ENCODE data around the gene DAPP1. TPM values are rescaled to one million over a fixed set of nuclear protein-coding genes. Genes with fewer than 3 reads are reported as not detected.

The DAPP1 gene
- total RNA-seq, 4 donors from 2014 or later = 0.73 to 6.3 (median 1.8) TPM

DNA sequence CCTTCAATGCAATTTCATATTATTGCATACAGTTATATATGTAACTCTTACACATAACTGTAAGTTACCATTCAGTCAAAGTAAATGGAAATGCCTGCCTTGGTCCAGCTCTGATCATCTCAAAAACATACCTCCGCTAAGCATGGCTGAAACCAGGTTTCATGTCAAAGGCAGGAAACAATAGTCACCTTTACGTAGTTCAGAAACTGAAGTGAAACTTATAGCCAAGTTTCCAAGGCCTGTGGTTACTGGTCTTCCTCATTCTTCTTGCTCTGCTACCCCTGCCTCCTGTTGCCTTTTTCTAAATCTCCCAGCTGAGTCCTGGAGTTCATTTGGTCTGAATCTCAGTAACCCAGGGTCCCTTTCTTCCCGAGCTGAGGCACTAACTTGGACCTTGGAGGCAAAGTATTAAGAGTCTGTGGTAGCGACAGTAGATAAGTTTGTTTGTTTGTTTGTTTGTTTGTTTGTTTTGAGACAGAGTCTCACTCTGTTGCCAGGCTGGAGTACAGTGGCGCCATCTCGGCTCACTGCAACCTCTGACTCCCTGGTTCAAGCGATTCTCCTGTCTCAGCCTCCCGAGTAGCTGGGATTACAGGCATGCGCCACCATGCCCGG is 30.8 kb downstream of the DAPP1 start:
- Histone ChIP-seq H3K27me3 (no peaks in the 10 kb centered on the region), H3K9me3 (no peaks in the 10 kb centered on the region), H3K4me3 (no peak overlapping the region), H3K36me3 (no peaks in the 10 kb centered on the region), H3K4me1 (peaks cover 0 to 10% (median 3%) of the 10 kb centered on the region in 3 donors), H3K27ac (no peak overlapping the region)
- ATAC-seq = no peak
- TF ChIP-seq POLR2A (IDR thresholded peaks at IDR 0.05) (no peak), POLR2AphosphoS5 (IDR thresholded peaks at IDR 0.05) (no peak), EP300 (IDR thresholded peaks at IDR 0.05) (no peak)
- TF ChIP-seq, protein P1, sequence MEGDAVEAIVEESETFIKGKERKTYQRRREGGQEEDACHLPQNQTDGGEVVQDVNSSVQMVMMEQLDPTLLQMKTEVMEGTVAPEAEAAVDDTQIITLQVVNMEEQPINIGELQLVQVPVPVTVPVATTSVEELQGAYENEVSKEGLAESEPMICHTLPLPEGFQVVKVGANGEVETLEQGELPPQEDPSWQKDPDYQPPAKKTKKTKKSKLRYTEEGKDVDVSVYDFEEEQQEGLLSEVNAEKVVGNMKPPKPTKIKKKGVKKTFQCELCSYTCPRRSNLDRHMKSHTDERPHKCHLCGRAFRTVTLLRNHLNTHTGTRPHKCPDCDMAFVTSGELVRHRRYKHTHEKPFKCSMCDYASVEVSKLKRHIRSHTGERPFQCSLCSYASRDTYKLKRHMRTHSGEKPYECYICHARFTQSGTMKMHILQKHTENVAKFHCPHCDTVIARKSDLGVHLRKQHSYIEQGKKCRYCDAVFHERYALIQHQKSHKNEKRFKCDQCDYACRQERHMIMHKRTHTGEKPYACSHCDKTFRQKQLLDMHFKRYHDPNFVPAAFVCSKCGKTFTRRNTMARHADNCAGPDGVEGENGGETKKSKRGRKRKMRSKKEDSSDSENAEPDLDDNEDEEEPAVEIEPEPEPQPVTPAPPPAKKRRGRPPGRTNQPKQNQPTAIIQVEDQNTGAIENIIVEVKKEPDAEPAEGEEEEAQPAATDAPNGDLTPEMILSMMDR (IDR thresholded peaks at IDR 0.05) = no peak
- WGBS, 2 donors (ENCODE audit: low coverage in 1 of 2) = 83 to 85% methylated on average over 4 to 5 of the region's 10 CpGs

DNA sequence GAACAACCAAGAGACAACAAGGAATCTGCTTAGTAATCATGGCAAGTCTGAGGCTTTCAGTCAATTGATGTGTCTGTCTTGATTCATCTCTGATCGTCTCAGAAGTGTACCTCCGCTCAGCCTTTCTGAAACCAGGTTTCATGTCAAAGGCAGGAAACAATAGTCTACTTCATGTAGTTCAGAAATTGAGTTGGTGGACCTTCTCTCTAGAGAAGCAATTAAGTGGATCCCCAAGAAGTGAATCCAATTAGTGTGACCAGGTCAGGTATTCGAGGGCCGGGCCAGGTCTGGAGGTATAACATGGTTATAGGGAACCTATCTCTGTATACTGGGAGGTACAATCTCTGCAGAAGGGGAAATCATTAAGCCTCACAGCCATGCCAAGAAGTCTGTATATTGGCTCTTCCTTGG is 32.0 kb downstream of the DAPP1 start:
- Histone ChIP-seq H3K27ac (no peak overlapping the region), H3K27me3 (no peaks in the 10 kb centered on the region), H3K4me1 (peaks cover 0 to 10% (median 3%) of the 10 kb centered on the region in 3 donors), H3K9me3 (no peaks in the 10 kb centered on the region), H3K4me3 (no peak overlapping the region), H3K36me3 (no peaks in the 10 kb centered on the region)
- TF ChIP-seq EP300 (IDR thresholded peaks at IDR 0.05) = no peak
- TF ChIP-seq POLR2A (IDR thresholded peaks at IDR 0.05) = no peak
- no peak for TF ChIP-seq POLR2AphosphoS5 (IDR thresholded peaks at IDR 0.05)
- TF ChIP-seq, protein P1 (IDR thresholded peaks at IDR 0.05) = no peak
- 94 to 100% methylated on average over 2 to 3 of the region's 4 CpGs for WGBS, 2 donors (ENCODE audit: low coverage in 1 of 2)
- no peak for ATAC-seq

DNA sequence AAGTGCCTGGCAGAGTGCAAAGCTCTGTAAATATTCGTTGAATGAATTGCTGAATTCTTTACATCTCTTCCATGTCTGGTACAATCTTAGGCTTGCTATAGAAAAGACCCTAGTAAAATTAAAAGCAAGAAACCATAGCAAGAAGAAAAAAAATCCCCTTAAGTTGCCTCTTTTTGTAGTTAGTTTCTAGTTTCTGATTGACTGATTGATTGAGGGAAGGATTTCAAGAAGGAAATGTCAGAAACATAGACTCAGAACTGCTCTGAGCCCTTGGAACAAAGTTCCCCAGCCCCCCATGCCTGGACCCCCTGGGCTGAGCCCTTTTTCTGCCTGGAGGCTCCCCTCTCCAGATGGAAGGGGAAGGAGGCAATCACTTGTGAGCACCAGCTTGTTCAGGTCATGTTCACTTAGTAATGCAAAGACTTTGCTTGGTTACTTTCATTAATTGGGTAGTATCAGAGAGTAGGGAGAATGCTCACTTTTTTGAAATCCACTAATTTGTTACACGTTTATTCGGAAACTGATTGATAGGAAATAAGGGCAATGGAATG is 35.6 kb downstream of the DAPP1 start:
- 40 to 81% methylated on average over 2 to 3 of the region's 3 CpGs for WGBS, 2 donors (ENCODE audit: low coverage in 1 of 2)
- H3K27me3 ChIP-seq = no peaks in the 10 kb centered on the region
- ATAC-seq = no peak
- H3K27ac ChIP-seq = no peak overlapping the region
- H3K9me3 ChIP-seq = no peaks in the 10 kb centered on the region
- no peak overlapping the region for H3K4me3 ChIP-seq
- no peaks in the 10 kb centered on the region for H3K4me1 ChIP-seq
- H3K36me3 ChIP-seq = no peaks in the 10 kb centered on the region
- TF ChIP-seq POLR2A (IDR thresholded peaks at IDR 0.05) (no peak), EP300 (IDR thresholded peaks at IDR 0.05) (no peak), POLR2AphosphoS5 (IDR thresholded peaks at IDR 0.05) (no peak)
- TF ChIP-seq, protein P1 (IDR thresholded peaks at IDR 0.05) = no peak

DNA sequence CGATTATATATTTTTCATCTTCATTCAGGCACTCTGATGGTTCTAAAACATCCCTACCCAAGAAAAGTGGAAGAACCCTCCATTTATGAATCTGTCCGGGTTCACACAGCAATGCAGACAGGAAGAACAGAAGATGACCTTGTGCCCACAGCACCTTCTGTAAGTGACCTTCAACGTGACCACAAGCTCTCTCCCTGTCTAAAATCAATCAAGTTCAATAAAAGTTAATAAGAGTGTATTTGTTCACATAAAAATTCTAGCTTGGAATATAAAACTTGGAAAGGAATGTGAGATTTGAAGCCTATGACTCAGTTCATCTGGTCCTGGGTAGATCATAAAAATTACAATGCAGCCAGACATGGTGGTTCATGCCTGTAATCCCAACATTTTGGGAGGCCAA is 36.6 kb downstream of the DAPP1 start:
- no peaks in the 10 kb centered on the region for H3K36me3 ChIP-seq

More for the DNA sequence above, 36.6 kb downstream of the DAPP1 start:
- no peak for ATAC-seq
- Histone ChIP-seq H3K27me3 (no peaks in the 10 kb centered on the region), H3K27ac (no peak overlapping the region), H3K4me1 (no peaks in the 10 kb centered on the region), H3K4me3 (no peak overlapping the region), H3K9me3 (no peaks in the 10 kb centered on the region)
- WGBS, 2 donors (ENCODE audit: low coverage in 1 of 2) = 82 to 94% methylated on average over 2 to 3 of the region's 3 CpGs
- TF ChIP-seq POLR2A (IDR thresholded peaks at IDR 0.05) = no peak
- TF ChIP-seq POLR2AphosphoS5 (IDR thresholded peaks at IDR 0.05) = no peak
- TF ChIP-seq EP300 (IDR thresholded peaks at IDR 0.05) = no peak
- TF ChIP-seq, protein P1 (IDR thresholded peaks at IDR 0.05) = no peak

Measured in gastroesophageal sphincter (tissue), 4 donors.